Measurements from ENCODE around the gene IL18BP.

Gene IL18BP

GRCh38 chr11:71987521-71987920 lies 11.2 kb upstream of the IL18BP start:
- no peak for TF ChIP-seq CTCF (IDR thresholded peaks at IDR 0.05; ENCODE audit: low read depth, low read length)
- no peak overlapping the region for H3K4me3 ChIP-seq (ENCODE audit: low read depth, low read length)

GRCh38 chr11:71988050-71988449 lies 10.7 kb upstream of the IL18BP start:
- H3K4me3 ChIP-seq (ENCODE audit: low read depth, low read length) = no peak overlapping the region
- TF ChIP-seq CTCF (IDR thresholded peaks at IDR 0.05; ENCODE audit: low read depth, low read length) = no peak

- H3K4me3 ChIP-seq (ENCODE audit: low read depth, low read length) = no peak overlapping the region
- TF ChIP-seq CTCF (IDR thresholded peaks at IDR 0.05; ENCODE audit: low read depth, low read length) = no peak
Measured at GRCh38 chr11:71990701-71991100, 8.0 kb upstream of the IL18BP start.

- no peak for TF ChIP-seq CTCF (IDR thresholded peaks at IDR 0.05; ENCODE audit: low read depth, low read length)
Measured at GRCh38 chr11:71991494-71991893, 7.2 kb upstream of the IL18BP start.

GRCh38 chr11:71992136-71992730 lies 6.5 kb upstream of the IL18BP start:
- H3K4me3 ChIP-seq (ENCODE audit: low read depth, low read length) = no peak overlapping the region
- no peak for TF ChIP-seq CTCF (IDR thresholded peaks at IDR 0.05; ENCODE audit: low read depth, low read length)

More at GRCh38 chr11:71991494-71991893, 7.2 kb upstream of the IL18BP start:
- H3K4me3 ChIP-seq (ENCODE audit: low read depth, low read length) = no peak overlapping the region

- H3K4me3 ChIP-seq (ENCODE audit: low read depth, low read length) = no peak overlapping the region
- no peak for TF ChIP-seq CTCF (IDR thresholded peaks at IDR 0.05; ENCODE audit: low read depth, low read length)
Measured at GRCh38 chr11:71994786-71995185, 3.9 kb upstream of the IL18BP start.

- H3K4me3 ChIP-seq (ENCODE audit: low read depth, low read length) = no peak overlapping the region
- no peak for TF ChIP-seq CTCF (IDR thresholded peaks at IDR 0.05; ENCODE audit: low read depth, low read length)
Measured at GRCh38 chr11:71995726-71996291, 2.9 kb upstream of the IL18BP start.

Data from WI38 (cell line).